ENCODE results near the gene PPT1. TPM values are rescaled to one million over a fixed set of nuclear protein-coding genes. Genes with fewer than 3 reads are reported as not detected.
A peak's percentile ranks its signal among the peaks of the same experiment; 100 is the strongest.

The PPT1 gene
- total and polyA plus RNA-seq, 2 of the 8 experiments (the other 6 are each of a cell fraction or from before 2014, with no cell fraction given): 77.1 to 150 TPM

DNA sequence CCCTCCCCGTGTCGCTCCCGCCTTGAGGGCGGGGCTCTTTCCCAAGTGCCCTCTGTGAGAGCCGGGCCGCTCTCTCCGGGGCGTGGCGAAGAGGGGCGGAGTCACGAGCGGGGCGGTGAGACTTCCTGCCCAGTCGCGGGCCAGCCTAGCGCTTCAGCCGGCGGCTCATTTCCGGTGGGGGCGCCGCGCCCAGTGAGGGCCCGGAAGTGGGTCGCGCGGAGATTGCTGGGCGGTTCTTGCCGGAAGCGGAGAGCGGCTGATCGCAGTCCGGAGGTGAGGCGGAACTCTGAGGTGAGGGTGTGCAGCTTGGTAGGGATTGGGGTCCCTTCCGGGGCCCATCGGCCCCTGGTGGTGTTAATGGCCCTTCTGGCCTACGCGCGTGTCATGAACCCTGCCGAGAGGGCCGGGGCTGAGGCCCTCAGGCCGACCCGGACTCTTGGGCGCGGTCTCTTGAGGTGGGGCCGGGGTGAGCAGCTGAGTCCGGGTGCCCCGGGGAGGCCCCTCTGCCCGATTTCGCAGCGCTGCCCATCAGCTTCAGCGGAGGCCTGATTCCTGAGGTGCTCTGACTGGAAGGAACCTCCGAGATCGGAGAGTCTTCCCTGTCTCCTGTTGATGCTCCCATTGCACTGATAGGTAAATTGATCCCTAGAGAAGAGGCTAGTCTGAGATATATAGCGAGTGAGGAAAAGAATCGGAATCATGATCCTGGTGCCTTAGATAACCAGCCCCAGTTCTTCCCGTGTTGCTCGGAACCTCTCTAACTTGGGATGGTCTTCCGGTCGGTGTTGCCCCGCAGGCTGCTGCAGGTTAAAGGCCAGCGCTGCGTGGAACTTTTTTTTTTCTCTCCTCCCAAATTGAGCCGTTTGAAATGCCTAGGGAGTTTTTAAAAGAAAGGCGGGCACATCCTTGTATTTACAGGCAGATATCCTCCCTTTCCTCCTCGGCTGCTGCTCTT, 56.3 kb downstream of the PPT1 start, which contains the start of gene CAP1 (continued):
- no peak for TF ChIP-seq NRF1 (IDR thresholded peaks at IDR 0.05; ENCODE audit: low read depth, low read length)
- TF ChIP-seq TCF12 (IDR thresholded peaks at IDR 0.05; ENCODE audit: low read depth, low read length): no peak
- peak in 1 of 2 experiments; percentile 4; a peak in 1 of 3 replicates for TF ChIP-seq POLR2A (IDR thresholded peaks at IDR 0.05; ENCODE audit: control extremely low read depth in 1 of 2, low read depth in 2 of 2, low read length in 2 of 2)
- no peak for TF ChIP-seq BACH1 (IDR thresholded peaks at IDR 0.05; ENCODE audit: low read length)
- TF ChIP-seq SAP30 (IDR thresholded peaks at IDR 0.05; ENCODE audit: insufficient read depth, insufficient replicate concordance, low read length): no peak
- no peak for TF ChIP-seq RXRA (IDR thresholded peaks at IDR 0.05; ENCODE audit: insufficient read depth, low read depth, low read length)
- no peak for TF ChIP-seq BCL11A (IDR thresholded peaks at IDR 0.05; ENCODE audit: low read depth in 2 of 2, low read length in 2 of 2)
- TF ChIP-seq EGR1 (IDR thresholded peaks at IDR 0.05; ENCODE audit: borderline replicate concordance, low read depth, low read length): no peak
- TF ChIP-seq, protein P1, sequence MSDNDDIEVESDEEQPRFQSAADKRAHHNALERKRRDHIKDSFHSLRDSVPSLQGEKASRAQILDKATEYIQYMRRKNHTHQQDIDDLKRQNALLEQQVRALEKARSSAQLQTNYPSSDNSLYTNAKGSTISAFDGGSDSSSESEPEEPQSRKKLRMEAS (IDR thresholded peaks at IDR 0.05): peak; percentile 40; the same call in 1 of the 2 replicates
- peak; percentile 63 to 66; a peak in 2 of 4 replicates for TF ChIP-seq SIN3A (conservative IDR thresholded peaks at IDR 0.05 in 1 of 2, IDR thresholded peaks at IDR 0.05 in 1 of 2; ENCODE audit: low read depth in 1 of 2, low read length in 2 of 2)
- TF ChIP-seq CEBPB (IDR thresholded peaks at IDR 0.05; ENCODE audit: low read depth, low read length): no peak
- TF ChIP-seq MAFK (IDR thresholded peaks at IDR 0.05; ENCODE audit: low read depth, low read length): no peak
- no peak for TF ChIP-seq SP2 (IDR thresholded peaks at IDR 0.05; ENCODE audit: low read length)
- TF ChIP-seq ASH2L (IDR thresholded peaks at IDR 0.05; ENCODE audit: low read length): peak; percentile 66
- no peak for TF ChIP-seq HDAC6 (IDR thresholded peaks at IDR 0.05; ENCODE audit: low read depth, low read length)
- TF ChIP-seq CHD2 (IDR thresholded peaks at IDR 0.05; ENCODE audit: low read length): no peak
- TF ChIP-seq, protein P2, sequence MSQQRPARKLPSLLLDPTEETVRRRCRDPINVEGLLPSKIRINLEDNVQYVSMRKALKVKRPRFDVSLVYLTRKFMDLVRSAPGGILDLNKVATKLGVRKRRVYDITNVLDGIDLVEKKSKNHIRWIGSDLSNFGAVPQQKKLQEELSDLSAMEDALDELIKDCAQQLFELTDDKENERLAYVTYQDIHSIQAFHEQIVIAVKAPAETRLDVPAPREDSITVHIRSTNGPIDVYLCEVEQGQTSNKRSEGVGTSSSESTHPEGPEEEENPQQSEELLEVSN (IDR thresholded peaks at IDR 0.05): no peak
- TF ChIP-seq KDM4A (IDR thresholded peaks at IDR 0.05; ENCODE audit: low read depth, low read length, severe bottlenecking): no peak
- no peak for TF ChIP-seq EP300 (IDR thresholded peaks at IDR 0.05; ENCODE audit: borderline replicate concordance in 1 of 2, low read depth in 2 of 2, low read length in 2 of 2)
- no peak for TF ChIP-seq CBX5 (IDR thresholded peaks at IDR 0.05; ENCODE audit: low read depth, low read length)
- no peak for TF ChIP-seq CTBP2 (IDR thresholded peaks at IDR 0.05; ENCODE audit: borderline replicate concordance, insufficient read depth, insufficient read length, low read length)
- no peak for TF ChIP-seq YY1 (IDR thresholded peaks at IDR 0.05; ENCODE audit: low read depth, low read length)
- TF ChIP-seq TBP (IDR thresholded peaks at IDR 0.05; ENCODE audit: low read depth, low read length): no peak; the same call in none of the 2 replicates
- TF ChIP-seq TAF1 (IDR thresholded peaks at IDR 0.05; ENCODE audit: low read depth, low read length): peak; percentile 70

Data from H1 (cell line).